Measurements from ENCODE around the gene MFSD11.
A peak's percentile ranks its signal among the peaks of the same experiment; 100 is the strongest.
"Not testable (repeated sequence)": the region's sequence is repeated elsewhere in the genome, so short reads cannot be mapped to it uniquely, and the experiment has no call there.

Gene MFSD11

GRCh38 chr17:76805319-76805718, 67.4 kb downstream of the MFSD11 start:
- peak; percentile 20 for DNase-seq

GRCh38 chr17:76806151-76806550, 68.2 kb downstream of the MFSD11 start:
- DNase-seq = not testable (repeated sequence)

DNA sequence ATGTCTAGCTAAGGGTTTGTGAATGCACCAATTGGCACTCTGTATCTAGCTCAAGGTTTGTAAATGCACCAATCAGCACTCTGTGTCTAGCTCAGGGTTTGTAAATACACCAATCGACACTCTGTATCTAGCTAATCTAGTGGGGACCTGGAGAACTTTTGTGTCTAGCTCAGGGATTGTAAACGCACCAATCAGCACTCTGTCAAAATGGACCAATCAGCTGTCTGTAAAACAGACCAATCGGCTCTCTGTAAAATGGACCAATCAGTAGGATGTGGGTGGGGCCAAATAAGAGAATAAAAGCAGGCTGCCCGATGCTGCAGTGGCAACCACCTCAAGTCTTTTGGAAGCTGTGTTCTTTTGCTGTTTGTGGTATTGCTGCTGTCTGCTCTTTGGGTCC, 68.8 kb downstream of the MFSD11 start:
- not testable (repeated sequence) for DNase-seq

GRCh38 chr17:76808326-76808725, 70.4 kb downstream of the MFSD11 start:
- no peak for DNase-seq

GRCh38 chr17:76810956-76811355, 73.0 kb downstream of the MFSD11 start:
- no peak for DNase-seq

- DNase-seq = no peak
These were observed 73.9 kb downstream of the MFSD11 start for GRCh38 chr17:76811834-76812233.

GRCh38 chr17:76812263-76812662, 74.3 kb downstream of the MFSD11 start:
- DNase-seq = no peak

- DNase-seq = no peak
These were observed 75.0 kb downstream of the MFSD11 start for GRCh38 chr17:76812968-76813367.

- DNase-seq = not testable (repeated sequence)
These were observed 78.1 kb downstream of the MFSD11 start for GRCh38 chr17:76815907-76816589.

DNA sequence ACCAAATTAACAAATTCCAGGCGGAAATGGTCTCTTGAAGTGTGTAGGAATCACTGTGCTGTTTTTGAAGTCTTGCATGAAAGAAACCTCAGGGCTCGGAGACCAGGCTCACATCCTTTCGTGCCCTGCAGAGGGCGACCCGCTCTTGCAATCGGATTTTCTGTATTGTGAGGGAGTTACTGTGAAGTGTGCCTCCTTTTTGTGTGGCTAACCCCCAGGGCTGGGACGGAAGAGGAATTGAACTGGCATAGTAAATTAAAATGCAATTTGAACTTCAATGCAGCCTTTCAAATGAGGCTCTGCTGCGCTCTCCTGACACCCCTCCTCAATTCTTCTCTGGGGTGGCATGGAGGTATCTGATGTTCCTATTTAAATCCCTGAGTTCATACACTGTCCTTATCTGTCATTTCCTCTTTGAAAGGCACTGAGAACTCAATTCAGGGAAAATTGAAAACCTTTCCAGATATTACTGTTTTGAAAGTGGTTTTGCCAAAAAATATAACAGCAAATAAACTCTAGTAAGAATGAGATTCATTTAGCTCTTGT, 78.7 kb downstream of the MFSD11 start:
- peak; percentile 45 for DNase-seq

DNA sequence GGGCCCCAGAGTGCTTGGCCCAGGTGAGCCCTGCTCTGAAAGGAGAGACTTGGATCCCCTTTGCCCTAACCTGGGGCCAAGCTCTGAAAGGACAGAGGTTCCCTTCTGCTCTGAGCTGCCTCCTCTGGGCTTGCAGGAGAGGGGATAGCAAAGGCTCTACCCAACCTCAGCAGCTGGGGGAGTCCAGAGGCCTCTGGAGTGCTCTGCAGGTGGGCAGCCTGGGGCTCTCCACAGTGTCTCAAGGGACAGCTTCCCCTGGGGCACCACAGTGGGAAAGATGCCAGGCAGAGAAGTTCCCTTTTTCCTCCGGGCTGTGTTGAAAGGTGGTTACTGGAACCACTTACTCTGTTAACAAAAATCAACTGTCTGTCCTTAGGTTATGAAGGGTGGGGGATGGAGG, 82.1 kb downstream of the MFSD11 start:
- DNase-seq = no peak

DNA sequence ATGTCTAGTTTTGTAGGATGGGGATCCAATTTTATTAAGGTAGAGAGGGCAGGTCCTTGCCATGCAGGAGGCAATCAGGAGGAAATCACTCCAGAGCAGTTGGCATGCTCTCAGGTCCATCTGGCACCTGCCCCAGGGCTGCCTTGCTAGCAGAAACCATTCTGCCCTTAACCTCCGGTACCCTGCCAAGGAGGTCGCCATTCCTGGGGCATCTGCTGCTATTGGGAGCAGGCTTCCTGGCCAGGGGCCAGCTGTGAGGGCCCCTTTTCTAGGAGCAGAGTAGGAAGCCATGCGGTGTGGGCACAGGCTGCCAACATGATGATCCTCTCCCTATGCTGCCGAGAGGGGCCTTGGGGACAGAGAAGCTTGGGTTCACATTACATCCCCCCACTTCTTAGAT, 82.6 kb downstream of the MFSD11 start:
- no peak for DNase-seq

GRCh38 chr17:76822184-76822778, 84.4 kb downstream of the MFSD11 start:
- DNase-seq = no peak

DNA sequence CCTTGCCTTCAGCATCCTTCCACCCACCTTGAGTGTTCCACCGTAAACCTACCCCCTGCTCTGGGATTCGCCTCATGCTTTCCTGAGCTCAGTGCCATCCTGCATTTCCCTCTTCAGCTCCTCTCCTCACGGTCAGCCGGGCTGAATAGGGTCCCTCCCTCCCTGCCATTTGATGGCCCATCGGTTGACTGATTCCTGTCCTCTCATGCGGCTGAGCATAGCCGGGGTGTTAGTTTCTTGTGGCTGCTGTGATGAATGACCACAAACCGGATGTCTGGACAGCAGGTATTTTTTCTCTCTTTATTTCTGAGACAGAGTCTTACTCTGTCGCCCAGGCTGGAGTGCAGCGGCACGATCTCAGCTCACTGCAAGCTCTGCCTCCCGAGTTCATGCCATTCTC, 86.2 kb downstream of the MFSD11 start:
- DNase-seq = no peak

- no peak for DNase-seq
These were observed 88.6 kb downstream of the MFSD11 start for GRCh38 chr17:76826330-76827068.

DNA sequence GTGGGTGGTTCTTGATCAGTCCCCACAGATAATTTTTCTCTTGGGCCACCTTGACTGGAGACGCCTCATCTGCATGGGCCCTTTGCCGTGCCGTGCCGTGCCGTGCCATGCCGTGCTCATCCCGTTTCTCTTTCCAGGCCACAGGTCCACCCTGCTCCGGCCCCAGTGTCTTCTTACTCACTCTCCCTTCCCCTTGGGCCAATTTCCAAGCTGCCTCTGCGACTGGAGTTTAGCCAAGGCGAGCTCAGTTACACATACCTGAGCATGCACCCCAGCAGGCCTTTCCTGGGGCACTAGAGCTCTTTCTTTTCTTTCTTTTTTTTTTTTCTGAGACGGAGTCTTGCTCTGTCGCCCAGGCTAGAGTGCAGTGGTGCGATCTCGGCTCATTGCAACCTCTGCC, 89.8 kb downstream of the MFSD11 start:
- no peak for DNase-seq

All from fibroblast of skin of scalp (primary cell).